Fibroblast of skin of right quadriceps (primary cell): Measurements from ENCODE around the gene CENPX.

Source experiments
- DNase-seq: peaks from one replicate; pipeline ENCODE4 v3.0.0-alpha.2; 2013

Gene CENPX

DNA sequence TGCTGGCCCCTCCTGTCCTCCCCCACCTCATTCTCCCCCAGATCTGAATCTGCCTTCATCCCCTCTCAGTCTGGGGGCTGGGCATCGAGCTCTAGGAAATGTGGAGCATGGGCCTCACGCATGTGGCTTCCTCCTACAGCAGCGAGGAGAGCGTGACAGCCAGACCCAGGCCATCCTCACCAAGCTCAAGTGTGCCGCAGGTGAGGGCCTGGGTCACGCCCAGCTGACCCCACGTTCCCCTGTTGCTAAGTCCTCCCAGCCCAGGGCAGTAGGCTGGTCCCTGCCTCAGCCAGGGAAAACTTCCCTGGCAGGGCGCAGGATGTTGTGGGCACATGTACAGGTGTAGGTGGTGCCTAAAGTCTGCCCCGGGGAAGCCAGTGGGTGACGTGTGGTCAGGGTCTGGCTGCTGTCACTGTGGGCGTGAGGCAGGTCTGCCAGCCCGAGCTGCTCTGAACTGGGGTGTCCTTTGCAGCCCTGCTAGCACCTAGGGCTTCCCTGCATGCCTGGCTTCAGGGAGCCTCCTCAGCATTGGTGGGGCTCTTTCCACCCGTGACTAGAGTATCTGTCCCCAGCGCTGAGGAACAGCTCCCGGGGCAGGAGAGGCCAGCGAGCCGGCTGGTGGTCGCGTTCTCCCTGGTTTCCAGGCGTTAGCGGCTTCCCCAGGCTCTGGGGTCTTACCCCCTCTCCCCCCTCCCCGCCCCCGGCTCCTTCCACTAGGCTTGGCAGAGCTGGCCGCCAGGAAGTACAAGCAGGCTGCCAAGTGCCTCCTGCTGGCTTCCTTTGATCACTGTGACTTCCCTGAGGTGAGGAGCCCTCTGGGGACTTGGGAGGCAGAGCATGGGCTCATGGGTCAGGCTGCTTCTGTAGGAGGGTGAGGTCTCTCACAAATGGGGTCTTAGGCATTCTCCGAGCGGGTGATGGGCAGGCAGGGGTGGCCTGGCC is 32.6 kb upstream of the CENPX start:
- DNase-seq: no peak

- DNase-seq: no peak
Observed at GRCh38 chr17:82054351-82055022, 31.8 kb upstream of the CENPX start.

DNA sequence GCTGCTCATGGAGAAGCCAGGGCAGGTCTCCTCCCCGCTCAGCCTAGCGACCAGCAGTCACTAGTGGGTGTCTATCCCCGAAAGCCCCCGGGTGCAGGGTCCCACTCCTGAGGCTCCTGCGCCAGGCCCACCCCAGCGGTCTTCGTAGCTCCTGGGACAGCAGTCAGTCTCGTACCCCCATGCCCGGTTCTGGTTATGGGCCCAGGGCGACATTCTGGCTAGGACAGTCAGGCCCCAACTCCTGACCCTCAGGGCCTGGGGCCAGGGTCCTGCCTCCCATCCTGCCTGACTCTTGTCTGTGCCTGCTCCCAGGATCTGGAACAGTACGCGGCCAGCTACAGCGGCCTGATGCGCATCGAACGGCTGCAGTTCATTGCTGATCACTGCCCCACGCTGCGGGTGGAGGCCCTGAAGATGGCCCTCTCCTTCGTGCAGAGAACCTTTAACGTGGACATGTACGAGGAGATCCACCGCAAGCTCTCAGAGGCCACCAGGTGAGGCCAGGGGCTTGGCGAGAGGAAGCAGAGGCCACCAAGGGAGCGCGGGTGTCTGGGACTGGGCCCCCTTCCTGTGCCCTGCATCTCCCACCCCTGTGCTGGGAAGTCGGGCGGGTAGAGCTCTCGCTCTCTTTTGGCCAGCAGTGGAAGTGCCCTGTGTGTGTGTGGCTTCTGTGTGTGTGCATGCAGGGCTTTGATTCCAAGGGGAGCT is 31.0 kb upstream of the CENPX start:
- DNase-seq: no peak

- DNase-seq: no peak
Observed at GRCh38 chr17:82053130-82053529, 30.5 kb upstream of the CENPX start.

- no peak for DNase-seq
Observed at GRCh38 chr17:82052638-82053059, 30.0 kb upstream of the CENPX start.

DNA sequence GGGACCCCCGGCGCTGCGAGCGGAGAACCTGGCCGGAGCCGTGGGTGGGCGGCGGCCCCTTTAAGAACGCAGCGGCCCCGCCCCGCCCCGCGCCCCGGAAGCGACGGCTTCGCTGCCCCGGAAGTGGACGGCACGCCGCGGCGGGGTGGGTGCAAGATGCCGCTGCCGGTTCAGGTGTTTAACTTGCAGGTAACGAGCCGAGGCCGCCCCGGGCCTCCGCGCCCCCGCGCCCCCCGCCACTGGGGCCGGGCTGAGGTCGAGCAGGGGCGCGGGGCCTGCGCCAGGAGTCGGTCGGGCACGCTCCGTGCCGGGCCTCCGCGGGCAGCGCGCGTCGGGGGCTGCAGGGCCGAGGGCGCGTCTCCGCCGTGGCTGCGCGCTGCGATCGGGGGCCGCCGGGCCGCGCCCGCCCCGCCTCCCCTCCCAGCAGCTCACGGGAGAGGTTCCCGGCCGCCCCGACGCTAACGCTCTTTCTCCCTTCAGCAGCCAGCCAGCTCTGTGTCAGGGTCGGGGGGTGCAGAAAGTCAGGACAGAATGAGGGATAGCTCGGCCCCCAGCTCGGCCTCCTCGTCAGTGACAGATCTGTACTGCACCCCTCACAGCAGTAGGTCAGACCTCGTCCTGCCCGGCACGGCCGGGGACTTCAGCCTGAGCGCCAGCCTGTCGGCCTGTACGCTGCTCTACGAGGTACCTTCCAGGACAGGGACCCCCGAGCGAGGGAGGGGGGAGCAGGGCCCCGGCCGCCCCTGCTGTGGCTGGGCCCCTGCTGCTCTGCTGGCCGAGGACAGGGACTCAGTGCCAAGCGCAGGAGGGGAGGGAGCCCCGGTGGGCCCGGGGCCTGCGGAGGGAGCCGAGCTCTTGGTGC is 29.3 kb upstream of the CENPX start, which contains the start of the genes GPS1 and RFNG:
Gene GPS1, plus strand, starts transcription at position 123 of the 862 bp plus-strand sequence. Its CDS starts 34 bp downstream, at position 157.
Gene RFNG, minus strand, starts transcription at position 36 of the 862 bp plus-strand sequence. CDS start 45 bp downstream, outside the sequence.
- DNase-seq: peak; percentile 37

DNA sequence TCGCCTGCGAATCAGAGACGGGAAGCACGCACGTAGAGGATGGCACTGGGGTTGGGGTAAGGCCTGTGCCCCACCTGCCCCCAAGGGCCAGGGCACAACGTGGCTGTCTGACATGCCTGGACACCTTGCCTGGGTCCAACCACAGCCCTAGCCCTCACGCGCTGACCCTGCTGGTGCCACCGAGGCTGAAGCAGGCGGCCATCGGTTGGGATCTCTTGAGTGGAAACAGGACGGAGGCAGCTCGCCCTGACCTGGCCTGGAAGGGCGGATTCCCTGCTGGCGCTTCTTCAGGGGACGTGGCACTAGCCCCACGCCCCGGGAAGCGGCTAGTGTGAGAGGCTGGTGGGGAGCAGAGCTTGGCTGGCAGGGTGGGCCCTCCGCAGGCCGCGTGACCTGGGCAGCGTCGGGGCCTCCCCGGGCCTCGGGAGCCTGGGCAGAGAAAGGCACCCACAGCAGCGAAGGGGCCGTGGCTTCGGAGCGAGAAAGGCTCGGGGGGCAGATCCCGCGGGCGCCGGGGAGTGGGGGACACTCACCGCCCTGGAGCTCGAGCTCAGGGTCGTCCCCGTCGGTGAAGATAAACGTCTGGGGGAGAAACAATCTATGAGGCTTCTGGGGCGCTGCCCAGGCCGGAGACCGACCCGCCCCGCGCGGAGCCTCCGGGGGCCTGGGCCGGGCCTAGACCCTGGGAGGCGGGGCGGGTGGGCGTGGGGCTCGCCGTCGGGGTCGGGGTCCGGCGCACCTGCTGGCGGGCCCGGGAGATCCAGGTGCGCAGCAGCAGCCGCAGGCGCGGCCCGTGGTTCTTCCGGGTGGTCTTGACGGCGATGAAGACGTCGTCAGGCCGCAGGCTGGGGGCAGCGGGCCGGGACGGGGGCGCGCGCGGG is 28.3 kb upstream of the CENPX start:
- DNase-seq: no peak

DNA sequence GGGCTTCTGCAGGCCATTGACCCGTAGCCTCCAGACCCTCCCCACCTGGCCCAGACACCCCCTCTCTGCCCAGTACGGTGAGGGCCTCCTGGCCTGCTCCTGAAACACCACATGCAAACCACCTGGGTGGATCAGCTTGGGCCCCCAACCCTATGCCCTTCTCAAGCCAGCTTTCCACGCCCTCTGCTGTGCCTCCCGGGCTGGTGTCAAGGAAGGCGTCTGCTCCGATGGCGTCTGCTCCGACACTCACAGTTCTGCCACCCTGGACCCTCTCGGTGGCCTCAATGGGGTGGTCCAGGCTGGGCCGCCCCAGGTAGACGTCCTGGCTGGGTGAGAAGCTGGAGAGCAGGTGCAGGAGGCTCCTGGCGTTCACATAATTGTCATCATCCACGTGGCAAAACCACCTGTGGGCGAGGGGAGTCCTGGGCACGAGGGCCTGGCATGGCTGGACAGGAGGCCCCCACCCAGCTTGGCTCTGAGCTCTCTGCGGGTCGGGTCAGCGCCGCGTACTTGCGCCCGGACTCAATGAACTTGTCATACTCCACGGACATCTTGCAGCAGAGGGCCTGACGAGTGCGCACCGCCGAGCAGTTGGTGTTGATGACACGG is 27.6 kb upstream of the CENPX start:
- no peak for DNase-seq

DNA sequence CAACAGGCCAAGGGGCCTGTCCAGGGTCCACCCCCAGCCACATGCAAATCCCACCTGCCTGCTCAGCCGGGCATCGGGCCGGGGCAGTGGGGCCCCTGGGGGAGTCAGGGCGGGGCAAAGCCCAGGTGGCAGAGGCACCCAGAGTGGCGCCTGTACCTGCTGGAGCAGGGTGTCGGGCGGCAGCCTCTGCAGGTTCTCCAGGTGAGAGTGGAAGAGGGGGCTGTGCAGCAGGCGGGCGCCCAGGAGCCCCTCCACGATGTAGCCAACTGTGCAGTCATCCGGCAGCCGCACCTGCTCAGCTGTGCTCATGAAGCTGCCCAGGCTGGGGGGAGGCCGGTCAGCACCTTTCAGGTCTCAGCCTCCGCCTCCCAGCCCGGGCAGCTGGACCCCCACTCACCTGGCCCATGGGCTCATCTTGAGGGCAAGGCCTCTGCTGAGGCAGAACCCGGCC is 26.9 kb upstream of the CENPX start:
- no peak for DNase-seq

GRCh38 chr17:82049106-82049505 is 26.4 kb upstream of the CENPX start:
- DNase-seq: no peak

DNA sequence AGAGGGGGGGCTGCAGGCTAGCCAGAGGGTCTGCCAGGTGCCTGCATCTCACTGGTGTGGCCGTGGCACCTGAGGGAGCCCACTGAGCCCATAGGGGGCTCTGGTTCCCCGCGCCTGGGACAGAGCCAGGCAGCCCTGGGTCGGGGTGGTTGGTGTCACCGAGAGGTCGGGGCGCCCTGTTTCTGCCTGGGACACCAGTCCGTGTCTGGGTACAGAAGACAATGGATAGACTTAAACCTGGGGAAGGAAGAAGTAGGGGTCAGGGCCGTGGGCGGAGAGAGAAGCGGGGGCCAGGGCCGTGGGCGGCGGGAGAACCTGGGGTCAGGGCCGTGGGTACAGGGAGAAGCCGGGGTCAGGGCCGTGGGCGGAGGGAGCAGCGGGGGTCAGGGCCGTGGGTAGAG is 25.9 kb upstream of the CENPX start:
- no peak for DNase-seq

DNA sequence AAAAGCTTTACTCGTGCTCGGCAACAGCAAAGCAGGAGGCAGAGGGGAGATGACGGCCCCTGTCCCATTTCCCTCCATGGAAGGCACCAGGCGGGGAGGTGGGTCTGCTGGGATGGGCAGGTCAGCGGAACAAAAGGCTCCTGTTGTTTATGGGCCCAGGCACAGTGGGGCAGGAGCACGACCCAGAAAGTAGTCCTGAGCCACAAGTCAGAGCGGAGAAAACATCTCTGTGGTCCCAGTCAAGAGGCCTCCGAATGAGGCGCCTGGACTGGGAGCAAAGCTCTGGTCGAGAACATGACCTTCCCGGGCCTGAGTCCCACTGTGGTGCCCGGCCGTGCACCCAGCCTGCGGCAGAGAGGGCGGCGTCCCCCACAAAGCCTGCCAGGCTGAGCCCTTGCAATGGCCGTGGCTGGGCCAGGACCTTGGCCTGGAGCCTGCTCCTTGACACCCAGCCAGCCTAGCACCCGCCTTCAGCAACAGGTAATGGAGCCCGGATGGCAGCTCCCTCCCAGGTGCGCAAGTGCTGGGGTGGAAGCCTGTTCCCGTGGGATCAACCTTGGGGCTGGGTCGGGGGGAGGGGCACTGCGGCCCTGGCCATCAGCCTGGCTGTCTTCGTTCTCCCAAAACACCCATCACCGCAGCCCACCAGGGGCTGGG is 25.4 kb upstream of the CENPX start:
- no peak for DNase-seq

GRCh38 chr17:82047379-82047778 is 24.7 kb upstream of the CENPX start:
- no peak for DNase-seq

DNA sequence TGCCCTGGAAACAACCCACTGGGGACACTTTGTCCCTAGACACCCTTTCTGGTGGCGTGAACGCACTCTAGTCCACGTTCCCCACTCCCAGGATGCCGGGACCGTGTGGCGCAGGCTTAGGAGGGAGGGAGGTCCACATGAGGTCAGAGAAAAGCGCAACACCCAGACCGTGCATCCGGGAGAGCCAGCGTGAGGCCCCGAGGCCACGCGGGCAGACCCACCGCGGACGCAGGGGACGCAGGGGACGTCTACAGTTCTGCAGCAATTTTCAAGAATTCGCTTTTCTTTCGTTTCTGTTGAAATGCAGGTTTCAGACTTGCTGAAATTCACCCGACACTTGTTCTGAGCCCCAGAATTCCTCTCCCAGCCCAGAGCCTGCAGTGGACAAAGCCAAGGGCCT is 24.2 kb upstream of the CENPX start:
- DNase-seq: no peak

DNA sequence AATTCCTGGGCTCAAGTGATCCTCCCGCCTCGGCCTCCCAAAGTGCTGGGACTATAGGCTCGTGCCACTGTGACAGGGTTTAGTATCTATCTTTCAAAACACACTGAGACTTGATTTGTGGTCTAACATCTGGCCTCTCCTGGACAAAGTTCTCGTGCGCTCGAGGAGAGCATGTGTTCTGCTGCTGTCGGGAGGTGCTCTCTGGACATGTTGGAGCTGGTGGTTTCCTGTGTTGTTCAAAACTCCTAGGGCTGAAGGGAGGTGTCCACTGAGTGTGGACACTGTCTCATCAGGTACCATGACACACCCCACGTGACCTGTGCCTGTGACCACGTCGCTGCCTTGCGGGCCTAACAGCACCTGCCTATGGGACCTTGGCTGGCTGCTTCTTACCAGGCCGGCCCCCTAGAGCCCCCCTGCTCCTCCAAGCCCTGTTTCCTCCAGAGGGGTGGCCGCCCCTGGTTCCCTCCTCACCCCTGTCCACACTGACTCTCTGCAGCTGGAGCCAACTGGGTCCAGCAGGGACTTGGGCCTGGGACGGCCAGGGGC is 23.3 kb upstream of the CENPX start:
- DNase-seq: no peak

- no peak for DNase-seq
Observed at GRCh38 chr17:82043507-82043906, 20.8 kb upstream of the CENPX start.

- DNase-seq: no peak
Observed at GRCh38 chr17:82042649-82043048, 20.0 kb upstream of the CENPX start.

GRCh38 chr17:82041144-82041814 is 18.6 kb upstream of the CENPX start:
- DNase-seq: no peak

GRCh38 chr17:82039695-82040299 is 17.1 kb upstream of the CENPX start:
- no peak for DNase-seq
